ENCODE data around the gene RAB23. TPM values are rescaled to one million over a fixed set of nuclear protein-coding genes. Genes with fewer than 3 reads are reported as not detected.

The RAB23 gene
- total RNA-seq, 1 experiment from 2014 or later: 30.9 TPM

Other genes starting within 250 kb of the RAB23 start
- gene KIAA1586, start 175.6 kb downstream of the RAB23 start, total RNA-seq (2014; rRNA removed; shearing (Covaris generic)): 9.8 and 16.6 TPM in 2 replicates
- gene ZNF451, start 132.1 kb downstream of the RAB23 start, total RNA-seq (2014; rRNA removed; shearing (Covaris generic)): 26.2 and 32.9 TPM in 2 replicates
- gene BAG2, start 50.0 kb downstream of the RAB23 start, total RNA-seq (2014; rRNA removed; shearing (Covaris generic)): 28.1 and 29.4 TPM in 2 replicates
- 49.7 and 57.3 TPM in 2 replicates for gene PRIM2, start 95.3 kb upstream of the RAB23 start, total RNA-seq (2014; rRNA removed; shearing (Covaris generic))